ENCODE results near the gene OTUB1.
"Not testable (repeated sequence)": the region's sequence is repeated elsewhere in the genome, so short reads cannot be mapped to it uniquely, and the experiment has no call there.

OTUB1 gene

DNA sequence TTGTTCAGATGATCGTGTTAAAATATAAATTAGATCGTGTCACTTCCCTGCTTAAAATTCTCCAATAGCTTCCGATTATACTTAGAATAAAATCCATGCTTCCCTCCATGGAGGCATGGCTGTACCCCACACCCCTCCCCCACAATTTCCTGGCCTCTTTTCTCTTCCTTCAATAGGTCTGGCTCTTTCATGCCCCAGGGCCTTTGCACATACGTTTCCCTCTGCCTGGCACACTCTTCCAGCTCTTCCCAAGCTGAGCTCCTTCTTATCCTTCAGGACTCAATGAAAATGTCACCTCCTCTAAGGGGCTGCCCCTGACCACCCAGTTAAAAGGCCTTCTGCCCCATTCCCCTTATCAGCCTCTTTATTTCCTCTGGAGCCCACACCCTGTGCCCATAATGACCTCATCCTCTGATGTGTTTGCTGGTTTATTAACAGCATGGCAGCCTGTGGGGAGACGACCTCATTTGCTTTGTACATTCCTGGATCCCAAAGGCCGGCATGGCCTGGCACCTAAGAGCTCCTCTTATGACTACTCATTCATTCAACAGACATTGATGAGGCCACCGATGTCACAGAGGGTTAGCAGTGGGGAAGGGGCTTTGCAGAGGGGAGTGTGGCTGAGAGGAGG lies 40.5 kb downstream of the OTUB1 start:
- DNase-seq: no peak

- DNase-seq: no peak
These were observed 41.6 kb downstream of the OTUB1 start for GRCh38 chr11:64027651-64028397.

GRCh38 chr11:64028398-64029115 lies 42.3 kb downstream of the OTUB1 start:
- DNase-seq: no peak

DNA sequence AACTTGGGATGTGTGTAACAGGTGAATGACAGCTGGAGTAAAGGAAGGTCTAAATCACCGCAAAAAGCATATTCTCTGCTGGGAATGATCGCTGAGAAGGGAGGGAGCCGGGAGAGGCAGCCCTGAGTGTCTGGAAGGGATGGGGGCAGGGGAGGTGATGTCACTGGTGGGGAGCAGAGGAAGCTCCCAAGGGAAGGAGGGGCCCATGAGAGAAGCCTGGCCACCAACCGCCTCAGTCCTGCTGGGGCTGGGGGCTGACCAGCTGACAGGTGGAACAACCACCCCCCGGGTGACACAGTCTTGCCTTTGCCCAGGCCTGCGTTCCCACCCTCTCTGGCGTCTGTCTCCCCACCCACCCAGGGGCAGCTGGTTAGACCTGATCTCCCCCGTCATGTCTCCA lies 43.5 kb downstream of the OTUB1 start:
- no peak for DNase-seq

DNA sequence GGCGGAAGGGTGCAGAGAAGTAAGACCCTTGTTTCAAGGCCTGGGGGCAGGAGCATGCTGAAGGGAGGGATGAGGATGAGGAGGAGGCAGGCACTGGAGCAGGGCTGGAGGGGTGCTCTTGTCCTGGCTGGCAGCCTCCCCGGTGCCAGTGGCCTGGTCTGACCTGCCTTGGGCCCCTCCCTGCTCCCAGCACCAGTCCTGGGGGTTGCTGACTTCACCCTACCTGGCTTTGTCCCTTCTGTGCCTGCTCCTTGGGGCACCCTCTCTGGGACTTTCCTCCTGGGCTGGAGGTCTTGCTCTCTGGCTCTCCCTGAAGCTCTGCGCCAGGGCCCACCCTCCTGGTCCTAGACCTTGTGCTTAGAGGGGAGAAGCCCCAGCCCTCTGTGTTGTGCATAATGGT lies 44.8 kb downstream of the OTUB1 start:
- no peak for DNase-seq

- DNase-seq: no peak
These were observed 45.8 kb downstream of the OTUB1 start for GRCh38 chr11:64032050-64032449.

GRCh38 chr11:64034411-64034811 lies 48.2 kb downstream of the OTUB1 start:
- DNase-seq: no peak

DNA sequence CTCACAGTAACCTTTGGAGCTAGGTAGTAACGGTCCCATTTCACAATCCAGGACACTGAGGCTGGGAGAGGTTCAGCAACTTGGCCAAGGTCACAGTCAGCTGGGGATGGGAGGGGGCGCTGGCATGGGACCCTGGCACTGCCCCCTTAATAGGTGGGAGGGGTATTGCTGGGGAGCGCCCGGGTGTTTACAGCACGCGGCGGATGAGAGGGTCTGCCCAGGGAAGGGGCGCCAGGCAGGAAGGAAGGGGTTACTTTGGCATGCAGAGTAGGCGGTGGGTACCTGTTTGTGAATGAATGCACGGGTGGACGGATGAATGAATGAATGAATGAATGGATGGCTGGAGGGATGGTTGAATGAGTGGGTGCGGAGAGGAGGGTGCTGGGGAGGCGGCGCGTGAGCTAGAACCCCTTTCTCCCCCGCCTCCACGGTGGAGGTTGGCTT lies 48.9 kb downstream of the OTUB1 start:
- no peak for DNase-seq

DNA sequence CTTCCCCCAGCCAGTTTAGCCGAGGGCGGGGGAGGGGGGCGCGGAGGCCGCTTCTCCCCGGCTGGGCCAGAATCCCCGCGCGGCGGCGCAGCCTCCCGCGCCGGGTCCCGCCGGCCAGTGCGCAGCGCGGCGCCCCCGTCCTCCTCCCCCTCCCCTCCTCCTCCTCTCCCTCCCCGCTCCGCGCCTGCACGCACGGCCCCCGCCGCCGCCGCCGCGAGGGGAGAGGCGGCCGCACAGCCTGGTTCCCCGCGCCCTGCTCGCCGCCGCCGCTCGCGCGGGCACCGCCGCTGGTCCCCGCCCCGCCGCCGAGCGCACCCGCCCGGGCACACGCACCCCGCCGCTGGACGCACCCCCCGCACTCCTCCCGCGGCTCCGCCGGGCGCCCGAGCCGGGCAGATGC lies 49.3 kb downstream of the OTUB1 start, which contains the start of gene FLRT1:
FLRT1 (plus strand) TSS at position 356 of the 400 bp plus-strand sequence. CDS start 80,337 bp downstream, outside the sequence.
- no peak for DNase-seq

DNA sequence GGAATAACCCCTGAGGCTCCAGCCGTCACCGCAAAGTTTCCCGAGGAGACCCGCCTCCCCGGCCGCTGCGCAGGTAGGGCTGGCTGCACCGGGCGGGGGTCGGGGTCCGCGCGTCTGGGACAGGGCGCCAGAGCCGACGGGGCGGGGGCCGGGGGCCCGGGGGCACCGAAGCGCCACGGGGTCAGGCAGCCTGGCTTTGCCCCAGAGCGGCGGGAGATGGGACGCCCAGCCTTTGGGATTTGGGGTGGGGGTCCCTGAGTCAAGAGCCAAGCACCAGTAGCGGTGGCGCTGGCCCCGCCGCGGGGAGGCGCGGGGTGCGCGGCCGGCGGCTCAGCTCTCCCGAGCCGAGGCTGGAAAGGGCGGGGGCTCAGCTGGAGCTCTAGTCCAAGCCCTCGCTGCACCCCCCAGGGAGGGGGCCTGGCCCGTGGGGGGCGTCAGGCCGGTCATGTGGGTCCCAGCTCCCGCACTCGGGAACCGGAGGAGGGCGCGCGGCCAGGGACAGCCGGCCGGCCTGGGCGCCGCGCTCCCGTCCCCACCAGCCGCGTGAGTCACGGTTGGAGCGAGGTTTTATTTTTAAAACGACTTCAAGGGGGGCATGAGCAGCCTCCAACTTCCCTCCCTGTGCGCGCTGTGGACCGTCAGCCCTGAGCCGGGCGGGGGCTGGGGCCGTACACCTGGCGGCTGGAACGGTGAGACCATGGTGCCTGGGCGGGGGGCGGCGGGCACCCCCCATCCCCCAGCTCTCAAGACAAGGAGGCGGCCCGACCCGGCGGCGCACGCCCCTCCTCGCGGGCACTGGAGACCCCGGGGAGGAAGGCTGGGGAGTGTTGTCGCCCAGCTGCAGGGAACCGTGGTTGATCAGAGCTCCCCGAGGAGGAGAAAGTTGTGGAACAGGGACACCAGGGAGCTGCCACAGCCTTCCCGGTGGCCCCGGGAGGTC lies 50.1 kb downstream of the OTUB1 start:
- DNase-seq: no peak

DNA sequence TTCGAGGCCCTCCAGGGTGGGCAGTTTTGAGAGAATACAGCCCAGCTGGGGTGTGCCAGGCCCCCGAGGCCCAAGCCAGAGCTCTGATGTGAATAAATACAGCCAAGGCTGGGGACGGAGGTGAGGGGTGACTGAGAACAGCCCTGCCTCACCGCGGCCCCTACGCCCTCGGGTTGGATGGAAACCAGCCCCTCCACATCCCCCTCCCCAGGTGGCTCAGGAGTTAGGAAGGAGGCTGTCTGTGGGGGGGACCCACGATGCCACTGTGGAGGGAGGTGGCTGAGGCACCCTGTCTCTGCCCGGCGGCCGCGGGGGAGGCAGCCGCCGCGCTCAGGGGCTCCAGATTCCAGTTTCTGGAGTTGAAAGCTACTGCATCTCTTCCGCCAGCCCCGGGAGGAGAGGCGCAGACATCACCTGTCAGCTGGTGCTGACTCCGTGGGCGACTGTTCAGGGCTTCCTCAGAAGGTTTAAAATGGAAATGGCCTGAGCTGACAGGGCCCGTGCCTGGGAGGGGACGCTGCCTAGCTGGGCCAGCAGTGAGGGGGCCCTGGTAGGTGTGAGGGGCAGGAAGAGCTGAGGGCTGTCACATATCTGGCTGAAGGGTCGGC lies 50.9 kb downstream of the OTUB1 start:
- no peak for DNase-seq

DNA sequence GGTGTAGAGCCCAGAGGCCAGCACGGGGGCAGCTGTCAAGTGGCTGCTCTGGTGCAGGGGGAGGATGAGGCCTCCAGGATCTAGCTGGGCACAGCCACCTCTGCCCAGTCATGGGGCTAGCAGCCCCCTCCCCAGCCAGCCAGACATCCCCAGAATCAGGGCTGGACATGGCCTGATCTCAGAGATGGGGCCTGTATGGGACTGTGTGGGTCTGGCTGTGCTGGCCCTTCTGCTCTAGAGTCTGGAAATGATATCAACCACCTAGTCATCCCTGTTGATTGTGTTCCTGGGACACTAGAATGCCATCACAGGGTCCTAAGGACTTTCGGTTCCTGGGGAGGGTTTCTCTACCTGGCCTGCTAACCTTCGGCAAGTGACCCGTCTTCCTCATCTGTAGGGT lies 52.3 kb downstream of the OTUB1 start:
- no peak for DNase-seq

DNA sequence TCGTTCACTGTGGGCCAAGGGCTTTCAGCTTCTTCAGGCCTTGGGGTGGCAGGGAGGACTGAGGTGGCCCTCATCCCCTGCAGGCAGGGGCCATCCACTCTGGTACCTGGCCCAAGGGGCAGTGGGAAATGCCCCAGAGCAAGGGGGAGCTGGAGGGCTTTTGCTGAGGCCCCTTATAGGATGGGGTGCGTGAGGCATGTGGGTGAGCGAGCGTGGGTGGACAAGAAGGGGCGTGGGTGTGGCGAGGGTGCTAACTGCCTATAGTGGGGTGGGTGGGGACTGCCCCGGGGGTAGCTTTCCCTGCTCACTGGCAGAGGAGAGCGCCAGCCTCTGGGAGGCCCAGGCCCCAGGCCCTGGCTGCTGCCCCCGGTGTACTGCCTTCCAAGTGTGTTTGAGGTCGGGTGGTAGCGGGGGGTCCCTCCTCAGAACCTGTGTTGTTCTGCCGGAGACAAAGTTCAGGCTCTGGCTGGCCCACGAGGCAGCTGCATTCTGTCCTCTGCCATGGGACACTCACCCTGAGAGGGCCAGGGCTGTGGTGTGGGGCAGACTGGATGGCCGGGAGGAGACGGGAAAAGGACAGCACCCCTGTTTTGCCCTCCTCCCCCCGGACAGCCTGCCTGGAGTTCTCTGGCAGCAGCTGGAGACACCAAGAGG lies 52.9 kb downstream of the OTUB1 start:
- DNase-seq: no peak

- DNase-seq: no peak
These were observed 54.6 kb downstream of the OTUB1 start for GRCh38 chr11:64040684-64041322.

GRCh38 chr11:64041846-64042245 lies 55.6 kb downstream of the OTUB1 start:
- no peak for DNase-seq

GRCh38 chr11:64042301-64042700 lies 56.1 kb downstream of the OTUB1 start:
- no peak for DNase-seq

DNA sequence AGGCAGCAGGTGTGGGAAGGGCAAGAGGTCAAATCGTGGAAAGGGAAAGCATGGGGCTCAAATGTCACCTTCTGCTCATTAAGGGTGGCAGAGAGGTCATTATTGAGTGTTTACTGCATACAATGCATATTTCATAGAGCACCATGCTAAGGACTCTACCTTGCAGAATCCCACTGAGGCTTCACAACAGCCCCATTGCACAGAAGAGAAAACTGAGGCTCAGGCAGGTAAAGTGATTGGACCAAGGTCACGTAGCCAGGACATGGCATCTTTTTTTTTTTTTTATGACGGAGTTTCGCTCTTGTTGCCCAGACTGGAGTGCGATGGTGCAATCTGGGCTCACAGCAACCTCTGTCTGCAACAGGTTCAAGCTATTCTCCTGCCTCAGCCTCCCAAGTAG lies 57.3 kb downstream of the OTUB1 start:
- DNase-seq: no peak

DNA sequence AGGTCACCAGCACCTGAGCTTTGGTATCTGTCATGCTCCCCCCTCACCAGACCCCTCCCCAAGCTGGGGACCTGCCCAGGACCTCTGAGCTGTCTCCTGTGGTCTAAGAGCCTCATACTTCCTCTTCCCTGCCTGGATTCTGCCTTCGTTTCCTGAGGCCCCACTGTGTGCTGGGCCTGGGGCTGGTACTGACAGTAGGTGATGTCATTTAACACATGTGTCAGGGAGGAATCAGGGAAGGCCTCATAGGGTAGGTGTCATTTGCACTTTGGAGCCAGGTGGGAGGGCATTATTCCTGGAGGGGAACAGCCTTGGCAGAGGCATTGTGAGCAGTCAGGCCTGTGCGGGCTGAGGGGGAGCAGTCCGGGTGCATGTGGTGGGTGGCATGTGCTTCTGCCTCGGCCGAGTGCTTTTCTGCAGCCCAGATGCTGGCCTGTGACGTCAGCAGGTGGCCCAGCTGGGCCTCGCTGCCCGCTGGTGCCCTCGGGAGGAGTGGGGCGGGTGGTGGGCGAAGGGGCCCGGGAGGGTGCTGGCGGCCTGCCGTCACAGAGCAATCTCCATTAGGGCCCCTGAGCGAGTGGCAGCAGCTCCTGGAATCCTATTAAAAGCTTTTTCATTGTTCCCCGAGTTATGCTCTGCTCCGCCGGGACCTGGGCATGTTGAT lies 58.6 kb downstream of the OTUB1 start:
- DNase-seq: no peak

GRCh38 chr11:64045700-64046099 lies 59.5 kb downstream of the OTUB1 start:
- no peak for DNase-seq

DNA sequence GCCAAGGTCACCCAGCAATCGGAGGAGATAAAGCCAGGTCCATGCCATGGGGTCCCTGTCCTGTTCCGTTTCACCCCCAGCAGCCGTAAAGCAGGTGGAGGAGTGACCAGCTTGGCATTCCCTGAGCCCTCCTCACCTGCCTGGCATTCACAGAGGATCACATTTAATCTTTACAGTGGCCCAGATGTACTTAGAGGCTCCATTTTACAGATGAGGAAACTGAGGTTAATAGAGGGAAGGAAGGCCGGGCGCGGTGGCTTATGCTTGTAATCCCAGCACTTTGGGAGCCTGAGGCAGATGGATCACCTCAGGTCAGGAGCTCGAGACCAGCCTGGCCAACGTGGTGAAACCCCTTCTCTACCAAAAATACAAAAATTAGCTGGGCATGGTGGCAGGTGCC lies 61.1 kb downstream of the OTUB1 start:
- DNase-seq: not testable (repeated sequence)
